PC-9 (cell line): ENCODE data around the gene SNX8. TPM values are rescaled to one million over a fixed set of nuclear protein-coding genes. Genes with fewer than 3 reads are reported as not detected.

Experiments
- BruUV-seq: library from RNA; stranded (reverse); fragments of 400-500 nt; replicated peaks from 2 replicates; lab custom pipeline; 2021; lab: Mats Ljungman, UMichigan
- CTCF ChIA-PET: fragments of 300-600 bp; sonication (Branson Sonifier 250); formaldehyde crosslinking; loops from one replicate; lab custom pipeline; 2022; ENCODE audit warnings: antibody characterized with exemption; lab: Charles Lee
- POLR2A ChIA-PET: fragments of 300-600 bp; sonication (Branson Sonifier 250); formaldehyde crosslinking; loops from one replicate; lab custom pipeline; 2022; ENCODE audit warnings: antibody characterized with exemption; ENCODE audit not compliant: unreplicated experiment; lab: Charles Lee
- DNase-seq, 2 experiments: peaks; one replicate each; pipeline versions ENCODE4 v3.0.0 to v3.0.0-alpha.2; 2015 to 2022; ENCODE audit warnings: mixed read lengths in 1 of 2
- H2AFZ ChIP-seq: fragments of 200-600 bp; sonication (generic); 2 replicates; pipeline ENCODE4 v1.8.1; 2017; ENCODE audit warnings: antibody characterized with exemption
- H3F3A ChIP-seq: fragments of 200-600 bp; sonication (generic); 2 replicates; pipeline ENCODE4 v1.8.1; 2017; ENCODE audit warnings: antibody characterized with exemption, mild to moderate bottlenecking, low read depth; ENCODE audit not compliant: insufficient read depth
- H3K27ac ChIP-seq: fragments of 200-600 bp; sonication (generic); 2 replicates; pipeline ENCODE4 v1.6.1; 2016; ENCODE audit warnings: mixed run types
- H3K27me3 ChIP-seq: fragments of 200-600 bp; sonication (generic); 2 replicates; pipeline ENCODE4 v1.6.1; 2016; ENCODE audit warnings: low read depth, mixed run types; ENCODE audit not compliant: insufficient read depth
- H3K36me3 ChIP-seq: fragments of 200-600 bp; sonication (generic); 2 replicates; pipeline ENCODE4 v1.6.1; 2016; ENCODE audit warnings: low read depth, mixed run types
- H3K4me1 ChIP-seq: fragments of 200-600 bp; sonication (generic); replicated peaks from 2 replicates; pipeline ENCODE4 v1.6.1; 2016; ENCODE audit warnings: mixed run types; ENCODE audit not compliant: insufficient read depth
- H3K4me2 ChIP-seq: fragments of 200-600 bp; sonication (generic); 2 replicates; pipeline ENCODE4 v1.6.1; 2017; ENCODE audit warnings: mixed run types
- H3K4me3 ChIP-seq: fragments of 200-600 bp; sonication (generic); 2 replicates; pipeline ENCODE4 v1.6.1; 2016; ENCODE audit warnings: mixed run types
- H3K79me2 ChIP-seq: fragments of 200-600 bp; sonication (generic); 2 replicates; pipeline ENCODE4 v1.6.1; 2017; ENCODE audit warnings: low read depth, mixed run types
- H3K9me2 ChIP-seq: fragments of 200-600 bp; sonication (generic); 2 replicates; pipeline ENCODE4 v1.8.1; 2017; ENCODE audit warnings: mild to moderate bottlenecking; ENCODE audit not compliant: insufficient read depth
- H3K9me3 ChIP-seq: fragments of 200-600 bp; sonication (generic); 2 replicates; pipeline ENCODE4 v1.8.1; 2016; ENCODE audit warnings: low read depth; ENCODE audit not compliant: insufficient read depth
- H4K20me1 ChIP-seq: fragments of 200-600 bp; sonication (generic); 2 replicates; pipeline ENCODE4 v1.8.1; 2017; ENCODE audit not compliant: insufficient read depth
- EZH2 ChIP-seq: fragments of 200-600 bp; sonication (generic); IDR thresholded peaks from 2 replicates; pipeline ENCODE4 v1.8.0; 2017; ENCODE audit warnings: antibody characterized with exemption, low read depth
- intact Hi-C: fragments of 100-400 bp; cut with micrococcal nuclease; formaldehyde crosslinking; loops from one replicate; pipeline ENCODE4 v1.10.0; 2022; ENCODE audit not compliant: unreplicated experiment
- total RNA-seq: library from RNA; stranded (reverse); gene quantifications from 2 replicates; pipeline ENCODE4 v1.2.3, GENCODE V29; 2021
- TF ChIP-seq, protein P1 (sequence below): fragments of 200-600 bp; sonication (generic); conservative IDR thresholded peaks from 2 replicates; pipeline ENCODE4 v1.6.1; 2017; ENCODE audit warnings: mixed run types, antibody characterized with exemption, mild to moderate bottlenecking, moderate library complexity

The SNX8 gene
- total RNA-seq, 1 experiment from 2014 or later = 102 TPM

DNA sequence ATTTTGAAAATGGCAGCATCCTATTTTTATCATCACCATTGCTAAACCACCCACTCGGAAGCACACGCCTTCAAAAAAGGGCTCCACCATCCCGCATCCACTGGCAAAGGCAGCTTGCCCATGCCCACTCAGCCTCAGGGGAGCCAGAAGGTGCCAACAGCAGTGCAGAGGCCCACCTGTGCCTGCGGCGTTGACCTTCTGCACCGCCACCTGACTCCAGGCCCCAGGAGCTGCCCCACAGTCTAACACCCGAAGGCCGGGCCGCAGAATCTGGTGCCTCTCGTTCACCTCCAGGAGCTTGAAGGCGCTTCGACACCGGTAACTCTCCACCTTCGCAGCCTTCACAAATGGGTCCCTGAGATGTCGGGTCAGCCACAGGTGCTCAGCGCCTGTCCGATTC lies 75.0 kb downstream of the SNX8 start:
- Histone ChIP-seq H3K27ac (no peak overlapping the region), H3F3A (peaks cover 37% of the 10 kb centered on the region), H3K79me2 (peaks cover 31% of the 10 kb centered on the region), H3K4me2 (no peak overlapping the region), H3K9me2 (no peaks in the 10 kb centered on the region), H3K4me1 (peaks cover 26% of the 10 kb centered on the region), H3K27me3 (no peaks in the 10 kb centered on the region), H4K20me1 (no peaks in the 10 kb centered on the region), H3K4me3 (no peak overlapping the region), H3K9me3 (no peaks in the 10 kb centered on the region), H3K36me3 (peaks cover 22% of the 10 kb centered on the region), H2AFZ (no peak overlapping the region)
- CTCF ChIA-PET = no interaction called here
- no peak for DNase-seq
- BruUV-seq = no TSS peak
- POLR2A ChIA-PET = no interaction called here
- TF ChIP-seq, protein P1, sequence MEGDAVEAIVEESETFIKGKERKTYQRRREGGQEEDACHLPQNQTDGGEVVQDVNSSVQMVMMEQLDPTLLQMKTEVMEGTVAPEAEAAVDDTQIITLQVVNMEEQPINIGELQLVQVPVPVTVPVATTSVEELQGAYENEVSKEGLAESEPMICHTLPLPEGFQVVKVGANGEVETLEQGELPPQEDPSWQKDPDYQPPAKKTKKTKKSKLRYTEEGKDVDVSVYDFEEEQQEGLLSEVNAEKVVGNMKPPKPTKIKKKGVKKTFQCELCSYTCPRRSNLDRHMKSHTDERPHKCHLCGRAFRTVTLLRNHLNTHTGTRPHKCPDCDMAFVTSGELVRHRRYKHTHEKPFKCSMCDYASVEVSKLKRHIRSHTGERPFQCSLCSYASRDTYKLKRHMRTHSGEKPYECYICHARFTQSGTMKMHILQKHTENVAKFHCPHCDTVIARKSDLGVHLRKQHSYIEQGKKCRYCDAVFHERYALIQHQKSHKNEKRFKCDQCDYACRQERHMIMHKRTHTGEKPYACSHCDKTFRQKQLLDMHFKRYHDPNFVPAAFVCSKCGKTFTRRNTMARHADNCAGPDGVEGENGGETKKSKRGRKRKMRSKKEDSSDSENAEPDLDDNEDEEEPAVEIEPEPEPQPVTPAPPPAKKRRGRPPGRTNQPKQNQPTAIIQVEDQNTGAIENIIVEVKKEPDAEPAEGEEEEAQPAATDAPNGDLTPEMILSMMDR = no peak
- no peak for TF ChIP-seq EZH2
- intact Hi-C loops = no loop called here

DNA sequence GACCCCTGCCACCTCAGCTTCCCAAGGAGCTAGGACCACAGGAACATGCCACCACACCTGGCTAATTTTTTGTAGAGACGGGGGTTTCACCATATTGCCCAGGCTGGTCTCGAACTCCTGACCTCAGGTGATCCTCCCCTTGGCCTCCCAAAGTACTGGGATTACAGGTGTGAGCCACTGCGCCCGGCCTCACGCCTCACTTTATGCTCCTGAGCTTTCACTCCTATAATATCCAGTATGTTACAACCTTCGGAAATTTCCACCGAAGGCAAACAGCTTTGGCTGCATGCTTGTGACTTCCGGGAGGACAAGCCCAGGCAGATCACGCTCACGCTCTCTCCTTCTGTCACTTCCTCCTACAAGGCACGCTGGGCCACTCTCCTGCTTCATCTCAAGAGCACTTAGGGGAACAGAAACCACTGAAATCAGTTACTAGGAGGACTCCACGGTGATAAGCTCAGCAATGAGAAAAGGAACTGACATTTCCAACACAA lies 77.1 kb downstream of the SNX8 start:
- H3F3A ChIP-seq = peaks cover 39% of the 10 kb centered on the region
- H4K20me1 ChIP-seq = no peaks in the 10 kb centered on the region
- peaks cover 22% of the 10 kb centered on the region for H3K36me3 ChIP-seq
- no peaks in the 10 kb centered on the region for H3K27me3 ChIP-seq
- ChIA-PET CTCF (interaction anchor here (0.6 kb wide), 1 partner anchor 354 kb away, joined by 5 read pairs; no protein-coding TSS in a partner anchor), POLR2A (no interaction called here)
- H3K9me2 ChIP-seq = no peaks in the 10 kb centered on the region
- H3K4me2 ChIP-seq = no peak overlapping the region
- BruUV-seq = no TSS peak
- H3K4me3 ChIP-seq = no peak overlapping the region
- intact Hi-C loops = no loop called here
- DNase-seq = no peak
- H3K9me3 ChIP-seq = no peaks in the 10 kb centered on the region
- no peak overlapping the region for H2AFZ ChIP-seq
- H3K27ac ChIP-seq = no peak overlapping the region
- peaks cover 31% of the 10 kb centered on the region for H3K79me2 ChIP-seq
- peaks cover 17% of the 10 kb centered on the region for H3K4me1 ChIP-seq
- TF ChIP-seq, protein P1 = no peak
- no peak for TF ChIP-seq EZH2

DNA sequence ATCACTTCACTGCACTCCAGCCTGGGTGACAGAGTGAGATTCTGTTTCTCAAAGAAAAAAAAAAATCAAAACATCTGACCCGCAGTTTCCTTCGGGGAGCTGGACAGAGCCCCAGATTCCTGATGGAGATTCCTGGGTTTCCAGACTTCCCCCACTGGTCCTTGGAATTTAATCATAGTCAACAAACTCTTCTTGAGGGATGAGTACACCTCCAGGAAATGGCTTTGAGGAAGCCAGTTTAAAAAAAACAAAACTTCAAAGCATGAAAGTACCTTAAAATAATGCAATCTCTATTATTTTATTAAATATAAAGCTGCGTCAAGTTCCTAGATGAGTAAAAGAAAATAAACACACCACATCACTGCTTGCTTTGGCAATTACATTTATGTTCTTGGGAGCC lies 80.3 kb downstream of the SNX8 start:
- Histone ChIP-seq H3F3A (peaks cover 34% of the 10 kb centered on the region), H3K79me2 (peaks cover 33% of the 10 kb centered on the region), H4K20me1 (peaks cover 15% of the 10 kb centered on the region), H3K27me3 (no peaks in the 10 kb centered on the region), H2AFZ (no peak overlapping the region), H3K27ac (no peak overlapping the region), H3K4me3 (no peak overlapping the region), H3K4me2 (no peak overlapping the region), H3K9me3 (no peaks in the 10 kb centered on the region), H3K4me1 (peaks cover 16% of the 10 kb centered on the region), H3K36me3 (peaks cover 13% of the 10 kb centered on the region; the same call in 1 of the 2 replicates), H3K9me2 (no peaks in the 10 kb centered on the region)
- ChIA-PET CTCF (interaction anchor here (0.6 to 0.8 kb wide), 2 partner anchors 28 to 93 kb away, joined by 4 to 5 read pairs; no protein-coding TSS in a partner anchor), POLR2A (interaction anchor here (0.6 to 0.7 kb wide), 2 partner anchors 33 to 565 kb away, joined by 4 to 8 read pairs; no protein-coding TSS in a partner anchor)
- no peak for DNase-seq
- intact Hi-C loops = no loop called here
- TF ChIP-seq, protein P1 = no peak
- TF ChIP-seq EZH2 = no peak
- BruUV-seq = no TSS peak
